ENCODE measurements around the gene PBOV1. TPM values are rescaled to one million over a fixed set of nuclear protein-coding genes. Genes with fewer than 3 reads are reported as not detected.
A peak's percentile ranks its signal among the peaks of the same experiment; 100 is the strongest.

Gene PBOV1
- total and polyA plus RNA-seq, 8 donors = 0.06 to 0.18 (median 0.11) TPM; not detected in 3

DNA sequence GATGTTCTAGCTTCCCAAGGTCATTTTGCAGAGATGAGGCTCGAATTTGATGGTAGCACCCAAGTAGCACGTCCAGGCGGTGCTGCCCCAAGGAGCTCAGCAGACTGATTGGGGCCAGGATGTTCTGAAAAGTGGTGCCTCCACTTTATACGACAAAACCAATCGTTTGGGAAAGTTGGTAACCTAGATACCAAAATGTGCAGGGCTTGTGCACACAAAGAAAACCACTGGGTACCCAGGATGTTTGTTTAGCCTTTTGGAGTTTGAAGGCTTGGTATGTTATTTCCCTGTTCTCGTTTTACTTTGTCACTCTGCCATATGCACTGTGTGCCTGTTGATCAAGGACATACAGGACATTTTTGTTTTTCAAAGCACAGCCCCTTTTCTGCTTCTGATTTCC is 40.7 kb upstream of the PBOV1 start:
- DNase-seq (peak in 2 of 4 donors; percentile 6 to 48), ATAC-seq (peak; percentile 88)
- Histone ChIP-seq H3K4me1 (peaks cover 0 to 3% of the 10 kb centered on the region in 2 donors), H3K4me3 (no peak overlapping the region), H3K27me3 (no peaks in the 10 kb centered on the region), H3K27ac (peak overlapping the region; percentile 5 to 59), H3K36me3 (peaks cover 0 to 24% of the 10 kb centered on the region in 2 donors), H3K9me3 (no peaks in the 10 kb centered on the region)
- TF ChIP-seq, protein P1, sequence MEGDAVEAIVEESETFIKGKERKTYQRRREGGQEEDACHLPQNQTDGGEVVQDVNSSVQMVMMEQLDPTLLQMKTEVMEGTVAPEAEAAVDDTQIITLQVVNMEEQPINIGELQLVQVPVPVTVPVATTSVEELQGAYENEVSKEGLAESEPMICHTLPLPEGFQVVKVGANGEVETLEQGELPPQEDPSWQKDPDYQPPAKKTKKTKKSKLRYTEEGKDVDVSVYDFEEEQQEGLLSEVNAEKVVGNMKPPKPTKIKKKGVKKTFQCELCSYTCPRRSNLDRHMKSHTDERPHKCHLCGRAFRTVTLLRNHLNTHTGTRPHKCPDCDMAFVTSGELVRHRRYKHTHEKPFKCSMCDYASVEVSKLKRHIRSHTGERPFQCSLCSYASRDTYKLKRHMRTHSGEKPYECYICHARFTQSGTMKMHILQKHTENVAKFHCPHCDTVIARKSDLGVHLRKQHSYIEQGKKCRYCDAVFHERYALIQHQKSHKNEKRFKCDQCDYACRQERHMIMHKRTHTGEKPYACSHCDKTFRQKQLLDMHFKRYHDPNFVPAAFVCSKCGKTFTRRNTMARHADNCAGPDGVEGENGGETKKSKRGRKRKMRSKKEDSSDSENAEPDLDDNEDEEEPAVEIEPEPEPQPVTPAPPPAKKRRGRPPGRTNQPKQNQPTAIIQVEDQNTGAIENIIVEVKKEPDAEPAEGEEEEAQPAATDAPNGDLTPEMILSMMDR (IDR thresholded peaks at IDR 0.05) = no peak
- intact Hi-C loops (cut with DNase I) = no loop called here

GRCh38 chr6:138258197-138258596 is 39.9 kb upstream of the PBOV1 start:
- TF ChIP-seq, protein P1 (IDR thresholded peaks at IDR 0.05) = no peak

GRCh38 chr6:138257638-138258040 is 39.3 kb upstream of the PBOV1 start:
- intact Hi-C loops (cut with DNase I) = no loop called here
- Histone ChIP-seq H3K4me3 (no peak overlapping the region), H3K4me1 (peaks cover 0 to 3% of the 10 kb centered on the region in 2 donors), H3K9me3 (no peaks in the 10 kb centered on the region), H3K27me3 (no peaks in the 10 kb centered on the region), H3K27ac (no peak overlapping the region), H3K36me3 (peaks cover 0 to 19% of the 10 kb centered on the region in 2 donors)
- DNase-seq = no peak
- ATAC-seq = peak; percentile 40
- TF ChIP-seq, protein P1 (IDR thresholded peaks at IDR 0.05) = no peak

More at GRCh38 chr6:138258197-138258596, 39.9 kb upstream of the PBOV1 start:
- H3K4me3 ChIP-seq = no peak overlapping the region
- DNase-seq (no peak), ATAC-seq (peak; percentile 7)
- peak overlapping the region in 1 of 2 donors; percentile 13 for H3K27ac ChIP-seq
- intact Hi-C loops (cut with DNase I) = no loop called here
- no peaks in the 10 kb centered on the region for H3K27me3 ChIP-seq
- peaks cover 0 to 24% of the 10 kb centered on the region in 2 donors for H3K36me3 ChIP-seq
- peaks cover 0 to 3% of the 10 kb centered on the region in 2 donors for H3K4me1 ChIP-seq
- no peaks in the 10 kb centered on the region for H3K9me3 ChIP-seq

DNA sequence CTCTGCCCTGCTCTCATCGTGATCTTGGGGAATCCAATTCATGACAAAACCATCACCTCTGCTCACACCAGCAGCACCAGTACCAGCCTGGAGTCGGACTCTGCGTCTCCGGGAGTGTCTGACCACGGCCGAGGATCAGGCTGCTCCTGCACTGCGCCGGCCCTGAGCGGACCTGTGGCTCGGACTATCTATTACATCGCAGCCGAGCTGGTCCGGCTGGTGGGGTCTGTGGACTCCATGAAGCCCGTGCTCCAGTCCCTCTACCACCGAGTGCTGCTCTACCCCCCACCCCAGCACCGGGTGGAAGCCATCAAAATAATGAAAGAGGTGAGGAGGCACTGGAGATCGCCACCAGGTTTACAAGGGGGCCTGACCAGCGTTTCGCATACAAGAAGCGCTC is 37.2 kb upstream of the PBOV1 start:
- Histone ChIP-seq H3K36me3 (peaks cover 0 to 14% of the 10 kb centered on the region in 2 donors), H3K27me3 (no peaks in the 10 kb centered on the region), H3K9me3 (no peaks in the 10 kb centered on the region), H3K27ac (no peak overlapping the region), H3K4me3 (no peak overlapping the region), H3K4me1 (peaks cover 0 to 3% of the 10 kb centered on the region in 2 donors)
- intact Hi-C loops (cut with DNase I) = no loop called here
- ATAC-seq (no peak), DNase-seq (no peak)
- TF ChIP-seq, protein P1 (IDR thresholded peaks at IDR 0.05) = no peak

- TF ChIP-seq, protein P1 (IDR thresholded peaks at IDR 0.05) = no peak
- Histone ChIP-seq H3K9me3 (no peaks in the 10 kb centered on the region), H3K4me1 (peaks cover 0 to 1% of the 10 kb centered on the region in 2 donors), H3K27me3 (no peaks in the 10 kb centered on the region), H3K27ac (no peak overlapping the region), H3K36me3 (peaks cover 0 to 14% of the 10 kb centered on the region in 2 donors), H3K4me3 (no peak overlapping the region)
- intact Hi-C loops (cut with DNase I) = no loop called here
- DNase-seq = no peak
- no peak for ATAC-seq
These were observed 35.4 kb upstream of the PBOV1 start for GRCh38 chr6:138253731-138254130.
